RWPE2 (cell line): ENCODE results near the gene NAA16.

Experiments
- ATAC-seq: fragments of 200-7000 bp; cut with Tn5 transposase; 3 replicates; pipeline ENCODE4 v1.9.1; 2021; ENCODE audit warnings: low read depth
- DNase-seq: peaks from one replicate; pipeline ENCODE4 v3.0.0-alpha.2; 2020; ENCODE audit warnings: low spot score
- H3K27ac ChIP-seq: fragments of 450-650 bp; 2 replicates; pipeline ENCODE4 v1.5.1; 2017; ENCODE audit warnings: mild to moderate bottlenecking; ENCODE audit not compliant: poor library complexity, severe bottlenecking
- H3K27me3 ChIP-seq: fragments of 250-450 bp; sonication (Bioruptor Pico); 2 replicates; pipeline ENCODE4 v1.5.1; 2021; ENCODE audit warnings: mild to moderate bottlenecking, moderate library complexity; ENCODE audit not compliant: insufficient read depth, poor library complexity, severe bottlenecking
- H3K36me3 ChIP-seq: fragments of 250-450 bp; sonication (Bioruptor Pico); 2 replicates; pipeline ENCODE4 v1.5.1; 2020; ENCODE audit warnings: low read depth, mild to moderate bottlenecking, moderate library complexity
- H3K4me1 ChIP-seq: fragments of 250-450 bp; sonication (Bioruptor Pico); 2 replicates; pipeline ENCODE4 v1.5.1; 2021; ENCODE audit warnings: mild to moderate bottlenecking, moderate library complexity; ENCODE audit not compliant: insufficient read depth, poor library complexity, severe bottlenecking
- H3K4me3 ChIP-seq: fragments of 250-450 bp; sonication (Bioruptor Pico); 2 replicates; pipeline ENCODE4 v1.5.1; 2021; ENCODE audit warnings: mild to moderate bottlenecking, moderate library complexity; ENCODE audit not compliant: severe bottlenecking
- H3K9me3 ChIP-seq: fragments of 250-450 bp; sonication (Bioruptor Pico); 2 replicates; pipeline ENCODE4 v1.5.1; 2021; ENCODE audit warnings: mild to moderate bottlenecking, moderate library complexity; ENCODE audit not compliant: severe bottlenecking
- CTCF ChIP-seq: fragments of 450-650 bp; IDR thresholded peaks from one replicate; pipeline ENCODE4 v1.5.1; 2017; ENCODE audit warnings: mild to moderate bottlenecking, moderate library complexity; ENCODE audit not compliant: poor library complexity, severe bottlenecking

NAA16 gene

GRCh38 chr13:41310963-41311405, at the start of gene NAA16:
Gene NAA16 (plus strand): TSS chr13:41311267. CDS start chr13:41311529, 262 bp downstream.
- H3K9me3 ChIP-seq: no peaks in the 10 kb centered on the region
- H3K27ac ChIP-seq: peak within 1 kb of the TSS; percentile 73
- H3K36me3 ChIP-seq: no peaks in the 10 kb centered on the region
- H3K4me1 ChIP-seq: peaks cover 16% of the 10 kb centered on the region
- DNase-seq (peak; percentile 77), ATAC-seq (peak; percentile 78)
- no peak for TF ChIP-seq CTCF
- peak within 1 kb of the TSS; percentile 93 for H3K4me3 ChIP-seq
- no peaks in the 10 kb centered on the region for H3K27me3 ChIP-seq

GRCh38 chr13:41263261-41263971, 47.7 kb upstream of the NAA16 start, which contains the start of gene MTRF1:
Gene MTRF1 (minus strand): TSS chr13:41263576. CDS start chr13:41260907, 2,669 bp downstream.
- Histone ChIP-seq H3K9me3 (no peaks in the 10 kb centered on the region), H3K27ac (peak within 1 kb of the TSS; percentile 36)

GRCh38 chr13:41267106-41267505, 44.0 kb upstream of the NAA16 start:
- Histone ChIP-seq H3K36me3 (no peaks in the 10 kb centered on the region), H3K4me3 (no peak overlapping the region), H3K9me3 (peaks cover 8% of the 10 kb centered on the region), H3K27me3 (no peaks in the 10 kb centered on the region), H3K4me1 (peaks cover 4% of the 10 kb centered on the region), H3K27ac (no peak overlapping the region)
- ATAC-seq (no peak), DNase-seq (no peak)
- TF ChIP-seq CTCF: no peak

More at GRCh38 chr13:41263261-41263971, 47.7 kb upstream of the NAA16 start, which contains the start of gene MTRF1:
- H3K36me3 ChIP-seq: peaks cover 21% of the 10 kb centered on the region
- DNase-seq (peak; percentile 74), ATAC-seq (peak; percentile 89)
- TF ChIP-seq CTCF: no peak
- peaks cover 11% of the 10 kb centered on the region for H3K4me1 ChIP-seq
- H3K4me3 ChIP-seq: peak within 1 kb of the TSS; percentile 50
- H3K27me3 ChIP-seq: no peaks in the 10 kb centered on the region

- H3K27ac ChIP-seq: no peak overlapping the region
- TF ChIP-seq CTCF: no peak
- no peaks in the 10 kb centered on the region for H3K36me3 ChIP-seq
- peaks cover 4% of the 10 kb centered on the region for H3K4me1 ChIP-seq
- H3K27me3 ChIP-seq: no peaks in the 10 kb centered on the region
- ATAC-seq: no peak
- H3K9me3 ChIP-seq: peaks cover 8% of the 10 kb centered on the region
- no peak overlapping the region for H3K4me3 ChIP-seq
- DNase-seq: no peak
These were observed 42.3 kb upstream of the NAA16 start for GRCh38 chr13:41268764-41269163.
